Measurements from ENCODE around the gene MRPL19. TPM values are rescaled to one million over a fixed set of nuclear protein-coding genes. Genes with fewer than 3 reads are reported as not detected.

Gene MRPL19
- polyA plus RNA-seq, 1 donor (not counting 4 experiments of a cell fraction or from before 2014, with no cell fraction given), result 84.0 TPM

GRCh38 chr2:75736276-75736675 is 89.7 kb downstream of the MRPL19 start:
- TF ChIP-seq EZH2 (IDR thresholded peaks at IDR 0.05; ENCODE audit: low read length) (no peak), CTCF (optimal IDR thresholded peaks at IDR 0.05 in 1 of 3, IDR thresholded peaks at IDR 0.05 in 1 of 3, conservative IDR thresholded peaks at IDR 0.05 in 1 of 3; ENCODE audit: extremely low read depth in 1 of 3, insufficient read depth in 2 of 3, low read length in 3 of 3) (no peak)
- DNase-seq (ENCODE audit: low read depth, low spot score) (no peak), FAIRE-seq (no peak)
- Histone ChIP-seq H3K9ac (ENCODE audit: control insufficient read depth, extremely low read depth, insufficient read depth, low read length) (no peak overlapping the region), H3K36me3 (ENCODE audit: control insufficient read depth in 2 of 2, extremely low read depth in 1 of 2, insufficient read depth in 2 of 2, low read length in 2 of 2) (no peaks in the 10 kb centered on the region), H3K9me3 (ENCODE audit: control insufficient read depth, low read depth, low read length) (no peaks in the 10 kb centered on the region), H3K27me3 (ENCODE audit: control insufficient read depth, extremely low read depth, insufficient read depth, low read length) (no peaks in the 10 kb centered on the region), H3K9me1 (ENCODE audit: control insufficient read depth, extremely low read depth, insufficient read depth, low read length) (no peaks in the 10 kb centered on the region), H3K27ac (ENCODE audit: control insufficient read depth, insufficient read depth, low read length) (no peak overlapping the region), H3K4me2 (ENCODE audit: control insufficient read depth, extremely low read depth, insufficient read depth, low read depth, low read length) (no peak overlapping the region), H4K20me1 (ENCODE audit: control insufficient read depth, extremely low read depth, insufficient read depth, low read length) (no peaks in the 10 kb centered on the region), H3K4me1 (ENCODE audit: control insufficient read depth, extremely low read depth, insufficient read depth, low read length) (no peaks in the 10 kb centered on the region), H3K79me2 (ENCODE audit: control insufficient read depth, insufficient read depth, low read length) (no peaks in the 10 kb centered on the region), H3K4me3 (ENCODE audit: control insufficient read depth in 2 of 3, extremely low read depth in 1 of 3, insufficient read depth in 2 of 3, low read depth in 1 of 3, low read length in 3 of 3) (no peak overlapping the region), H2AFZ (ENCODE audit: control insufficient read depth, low read length) (no peak overlapping the region)
- dilution Hi-C loops (cut with MboI; ENCODE audit: extremely low pct_ligation_motif_present, low sequenced_read_pairs), result no loop called here

- Histone ChIP-seq H3K4me1 (ENCODE audit: control insufficient read depth, extremely low read depth, insufficient read depth, low read length) (no peaks in the 10 kb centered on the region), H3K9ac (ENCODE audit: control insufficient read depth, extremely low read depth, insufficient read depth, low read length) (no peak overlapping the region), H3K4me2 (ENCODE audit: control insufficient read depth, extremely low read depth, insufficient read depth, low read depth, low read length) (no peak overlapping the region), H3K9me1 (ENCODE audit: control insufficient read depth, extremely low read depth, insufficient read depth, low read length) (no peaks in the 10 kb centered on the region), H4K20me1 (ENCODE audit: control insufficient read depth, extremely low read depth, insufficient read depth, low read length) (no peaks in the 10 kb centered on the region), H3K36me3 (ENCODE audit: control insufficient read depth in 2 of 2, extremely low read depth in 1 of 2, insufficient read depth in 2 of 2, low read length in 2 of 2) (no peaks in the 10 kb centered on the region), H3K79me2 (ENCODE audit: control insufficient read depth, insufficient read depth, low read length) (no peaks in the 10 kb centered on the region), H2AFZ (ENCODE audit: control insufficient read depth, low read length) (no peak overlapping the region), H3K9me3 (ENCODE audit: control insufficient read depth, low read depth, low read length) (no peaks in the 10 kb centered on the region), H3K27me3 (ENCODE audit: control insufficient read depth, extremely low read depth, insufficient read depth, low read length) (no peaks in the 10 kb centered on the region), H3K27ac (ENCODE audit: control insufficient read depth, insufficient read depth, low read length) (no peak overlapping the region), H3K4me3 (ENCODE audit: control insufficient read depth in 2 of 3, extremely low read depth in 1 of 3, insufficient read depth in 2 of 3, low read depth in 1 of 3, low read length in 3 of 3) (no peak overlapping the region)
- FAIRE-seq, result no peak
- TF ChIP-seq EZH2 (IDR thresholded peaks at IDR 0.05; ENCODE audit: low read length), result no peak
- TF ChIP-seq CTCF (optimal IDR thresholded peaks at IDR 0.05 in 1 of 3, IDR thresholded peaks at IDR 0.05 in 1 of 3, conservative IDR thresholded peaks at IDR 0.05 in 1 of 3; ENCODE audit: extremely low read depth in 1 of 3, insufficient read depth in 2 of 3, low read length in 3 of 3), result no peak
- no peak for DNase-seq (ENCODE audit: low read depth, low spot score)
- dilution Hi-C loops (cut with MboI; ENCODE audit: extremely low pct_ligation_motif_present, low sequenced_read_pairs), result no loop called here
These were observed 91.4 kb downstream of the MRPL19 start for GRCh38 chr2:75737961-75738360.

Small RNA genes lying within 50 kb of the gene (small RNA-seq; reads per million reads assigned to genes)
- 0 reads per million in 3 experiments for gene RF00012 (ENCODE audit: insufficient read length in 3 of 3, low read depth in 3 of 3, low replicate concordance in 1 of 3)

Other genes starting within 250 kb of the MRPL19 start
- 11.5 to 14.6 TPM (median 12.5 TPM) in 3 replicates for gene EVA1A, start 85.8 kb upstream of the MRPL19 start, polyA plus RNA-seq
- gene GCFC2, start 64.1 kb downstream of the MRPL19 start, polyA plus RNA-seq, result 9.0 to 17.0 TPM (median 9.1 TPM) in 3 replicates